A549 (cell line): ENCODE data around the gene ADAMTSL5. TPM values are rescaled to one million over a fixed set of nuclear protein-coding genes. Genes with fewer than 3 reads are reported as not detected.

Experiments used
- ATAC-seq, 2 experiments: fragments of 200-7000 bp in 1 of 2; fragments of >200 bp in 1 of 2; cut with Nextera tagmentation in 1 of 2; cut with Tn5 transposase in 1 of 2; 3 replicates each; pipeline versions ENCODE4 v1.8.0 to v1.9.1; 2018 to 2020; ENCODE audit warnings: mild to moderate bottlenecking in 1 of 2, moderate library complexity in 1 of 2
- CTCF ChIA-PET: fragments of 300-600 bp; sonication (Branson Sonifier 250); formaldehyde crosslinking; extraction: SDS; loops from one replicate; lab custom pipeline; 2021; ENCODE audit warnings: antibody characterized with exemption, inconsistent platforms; lab: Yijun Ruan, JAX
- POLR2A ChIA-PET: fragments of 350-600 bp; formaldehyde crosslinking; extraction: SDS; loops from one replicate; lab custom pipeline; 2021; ENCODE audit warnings: antibody characterized with exemption, inconsistent platforms; lab: Yijun Ruan, JAX
- DNase-seq, 2 experiments: peaks; one replicate each; pipeline versions ENCODE4 v3.0.0 to v3.0.0-alpha.2; 2011 to 2016; ENCODE audit warnings: low read depth in 1 of 2, low spot score in 1 of 2
- FAIRE-seq: peaks from 2 replicates; lab custom pipeline; 2011; peaks lifted over from hg19 to GRCh38; lab: Jason Lieb, UNC
- H3K27ac ChIP-seq, 2 experiments: fragments of >200 bp; sonication (Bioruptor Twin); formaldehyde crosslinking; 3 replicates each; pipeline ENCODE4 v1.5.1; 2016 to 2017
- H3K4me1 ChIP-seq: fragments of >200 bp; sonication (Bioruptor Twin); formaldehyde crosslinking; 3 replicates; pipeline ENCODE4 v1.6.1; 2016
- H3K4me2 ChIP-seq: fragments of >200 bp; sonication (Bioruptor Twin); formaldehyde crosslinking; 3 replicates; pipeline ENCODE4 v1.6.1; 2016
- H3K4me3 ChIP-seq: fragments of >200 bp; sonication (Bioruptor Twin); formaldehyde crosslinking; 3 replicates; pipeline ENCODE4 v1.5.1; 2016
- H3K9me3 ChIP-seq: fragments of >200 bp; sonication (Bioruptor Twin); formaldehyde crosslinking; 3 replicates; pipeline ENCODE4 v1.6.1; 2016
- BHLHE40 ChIP-seq: IDR thresholded peaks from 2 replicates; pipeline ENCODE4 v1.6.1; 2012; ENCODE audit warnings: low read depth, low read length, inconsistent platforms
- CBX2 ChIP-seq: fragments of 200-600 bp; sonication (generic); IDR thresholded peaks from 2 replicates; pipeline ENCODE4 v1.6.1; 2016; ENCODE audit warnings: low read depth, mild to moderate bottlenecking, borderline replicate concordance
- CHD2 ChIP-seq: fragments of 150-350 bp; IDR thresholded peaks from 2 replicates; pipeline ENCODE4 v1.6.1; 2014; ENCODE audit warnings: low read length; ENCODE audit not compliant: partially characterized antibody
- E2F6 ChIP-seq: IDR thresholded peaks from 2 replicates; pipeline ENCODE4 v1.6.1; 2012; ENCODE audit warnings: low read depth, borderline replicate concordance
- EP300 ChIP-seq, 2 experiments: fragments of >200 bp; sonication (Bioruptor Twin); formaldehyde crosslinking; IDR thresholded peaks; 2 replicates in 1 of 2; 3 replicates in 1 of 2; pipeline ENCODE4 v1.6.1; 2016 to 2017
- ESRRA ChIP-seq: fragments of 150-350 bp; IDR thresholded peaks from 2 replicates; pipeline ENCODE4 v1.6.1; 2014; ENCODE audit warnings: mild to moderate bottlenecking, low read length, borderline replicate concordance
- FOSB ChIP-seq: fragments of 250-450 bp; sonication (Bioruptor Pico); IDR thresholded peaks from 2 replicates; pipeline ENCODE4 v1.5.0; 2020; ENCODE audit warnings: mild to moderate bottlenecking, moderate library complexity
- FOSL2 ChIP-seq, 2 experiments: fragments of 450-650 bp in 1 of 2; fragments of >200 bp in 1 of 2; sonication (Bioruptor Twin) in 1 of 2; formaldehyde crosslinking; IDR thresholded peaks; 2 replicates each; pipeline versions ENCODE4 v1.5.0 to v1.6.1; 2016 to 2020; ENCODE audit warnings: mild to moderate bottlenecking in 1 of 2, moderate library complexity in 1 of 2
- GATA3 ChIP-seq: IDR thresholded peaks from 2 replicates; pipeline ENCODE4 v1.6.1; 2012; ENCODE audit warnings: borderline replicate concordance
- HDAC2 ChIP-seq: fragments of 200-600 bp; sonication (generic); IDR thresholded peaks from 2 replicates; pipeline ENCODE4 v1.6.1; 2016
- HOXB13 ChIP-seq: fragments of 250-450 bp; sonication (Bioruptor Pico); IDR thresholded peaks from 2 replicates; pipeline ENCODE4 v1.5.0; 2020; ENCODE audit warnings: low read depth, mild to moderate bottlenecking, moderate library complexity
- KDM1A ChIP-seq: fragments of 200-600 bp; sonication (generic); IDR thresholded peaks from 2 replicates; pipeline ENCODE4 v1.6.1; 2016; ENCODE audit warnings: low read depth, mild to moderate bottlenecking
- KDM5A ChIP-seq: fragments of 200-600 bp; sonication (generic); IDR thresholded peaks from 2 replicates; pipeline ENCODE4 v1.6.1; 2016; ENCODE audit warnings: antibody characterized with exemption, mild to moderate bottlenecking
- POLR2A ChIP-seq: IDR thresholded peaks from 2 replicates; pipeline ENCODE4 v1.6.1; 2012; ENCODE audit warnings: mild to moderate bottlenecking, low read length
- POLR2AphosphoS2 ChIP-seq: conservative IDR thresholded peaks from 2 replicates; pipeline ENCODE4 v1.6.1; 2012; ENCODE audit warnings: low read length, improper control_type of control experiment, inconsistent platforms
- RFX5 ChIP-seq: fragments of 450-650 bp; IDR thresholded peaks from 2 replicates; pipeline ENCODE4 v1.7.1; 2014; ENCODE audit warnings: antibody characterized with exemption, mild to moderate bottlenecking, moderate library complexity
- SMC3 ChIP-seq: fragments of >200 bp; sonication (Bioruptor Twin); formaldehyde crosslinking; IDR thresholded peaks from 3 replicates; pipeline ENCODE4 v1.6.1; 2018; ENCODE audit warnings: inconsistent platforms
- SREBF2 ChIP-seq: fragments of 450-650 bp; IDR thresholded peaks from 2 replicates; pipeline ENCODE4 v1.6.1; 2014; ENCODE audit warnings: mild to moderate bottlenecking, moderate library complexity
- TP53 ChIP-seq: fragments of 250-450 bp; sonication (Bioruptor Pico); IDR thresholded peaks from 2 replicates; pipeline ENCODE4 v1.5.0; 2021; ENCODE audit warnings: mild to moderate bottlenecking, moderate library complexity
- ZC3H11A ChIP-seq: fragments of 450-650 bp; IDR thresholded peaks from 2 replicates; pipeline ENCODE4 v1.6.1; 2014; ENCODE audit warnings: antibody characterized with exemption, mild to moderate bottlenecking
- ZNF302 ChIP-seq: fragments of 250-450 bp; sonication (Bioruptor Pico); IDR thresholded peaks from 2 replicates; pipeline ENCODE4 v1.9.0; 2021; ENCODE audit warnings: inconsistent platforms, mild to moderate bottlenecking, moderate library complexity
- WGBS: methylation state at CpG from one replicate; pipeline ENCODE4 v1.1.6; 2017; ENCODE audit errors: missing lambda C conversion rate; 5-methylcytosine and 5-hydroxymethylcytosine counted together
- polyA plus RNA-seq, 4 experiments: library from polyadenylated mRNA; depleted of rRNA in 3 of 4; stranded (reverse); fragments of >200 nt; fragmentation: RNase III in 1 of 4; extraction: RNeasy Plus Mini Kit Qiagen cat#74134 plus additional on column Dnase treatment in 1 of 4; gene quantifications; 2 replicates in 3 of 4; 3 replicates in 1 of 4; pipeline ENCODE4 v1.2.3, GENCODE V29; 2011 to 2017
- TF ChIP-seq, protein P1 (sequence below): IDR thresholded peaks from 2 replicates; pipeline ENCODE4 v1.6.1; 2012
- TF ChIP-seq, protein P2 (sequence below): fragments of 150-350 bp; IDR thresholded peaks from 2 replicates; pipeline ENCODE4 v1.6.1; 2014; ENCODE audit warnings: low read depth, mild to moderate bottlenecking, low read length

ADAMTSL5 gene
- polyA plus RNA-seq, 2 of the 4 experiments (the other 2 are of a cell fraction), result 1.4 to 3.0 TPM

DNA sequence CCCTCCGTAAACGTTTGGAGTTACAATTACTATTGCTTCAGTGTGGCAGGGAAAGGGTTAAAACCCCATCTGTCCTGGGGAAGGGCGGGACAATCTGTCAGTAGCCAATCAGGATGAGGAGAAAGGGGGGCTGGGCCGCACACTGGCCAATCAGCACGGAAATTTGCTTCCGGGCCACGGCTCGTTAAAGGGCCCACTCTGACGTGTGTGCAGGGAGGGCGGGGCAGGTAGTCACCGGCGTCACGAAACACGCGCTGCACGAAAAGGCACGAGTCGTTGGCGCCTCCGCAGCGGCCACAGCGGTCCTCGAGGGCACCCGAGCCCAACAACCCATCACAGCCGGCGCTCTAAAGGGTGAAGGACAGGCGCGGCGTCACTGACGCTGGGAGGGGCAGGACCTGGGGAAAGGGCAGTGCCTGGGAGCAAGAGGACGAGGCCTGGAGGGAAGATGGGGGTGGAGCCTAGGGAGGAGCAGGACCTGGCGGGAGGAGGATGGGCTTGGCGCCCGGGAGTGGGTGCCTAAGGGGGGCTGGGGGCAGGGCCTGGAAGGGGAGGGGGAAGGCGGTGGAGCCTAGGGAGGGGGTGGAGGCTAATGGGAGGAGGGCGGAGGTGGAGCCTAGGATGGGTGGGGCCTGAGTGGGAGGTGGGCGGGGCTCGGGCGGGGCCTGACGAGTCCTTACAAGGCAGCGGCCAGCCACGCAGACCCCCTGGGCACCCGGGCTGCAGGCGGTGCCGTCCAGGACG, 4.9 kb downstream of the ADAMTSL5 start:
- H3K9me3 ChIP-seq, result no peaks in the 10 kb centered on the region
- ATAC-seq (peak; percentile 79 to 87), FAIRE-seq (no peak), DNase-seq (peak; percentile 96 to 97)
- TF ChIP-seq KDM5A, result no peak
- TF ChIP-seq E2F6, result peak; percentile 91
- no peak for TF ChIP-seq TP53
- TF ChIP-seq, protein P1, sequence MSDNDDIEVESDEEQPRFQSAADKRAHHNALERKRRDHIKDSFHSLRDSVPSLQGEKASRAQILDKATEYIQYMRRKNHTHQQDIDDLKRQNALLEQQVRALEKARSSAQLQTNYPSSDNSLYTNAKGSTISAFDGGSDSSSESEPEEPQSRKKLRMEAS, result peak; percentile 94
- TF ChIP-seq POLR2A, result peak; percentile 19; the same call in 1 of the 2 replicates
- H3K4me1 ChIP-seq, result peaks cover 11% of the 10 kb centered on the region; the same call in 2 of the 3 replicates
- peak overlapping the region; percentile 57 for H3K4me3 ChIP-seq
- peak overlapping the region; percentile 88 to 91 for H3K27ac ChIP-seq
- WGBS, result 5% methylated on average over 18 of the region's 46 CpGs
- POLR2A ChIA-PET, result no interaction called here
- peak overlapping the region; percentile 77 for H3K4me2 ChIP-seq
- CTCF ChIA-PET, result interaction anchor here (0.6 to 1.5 kb wide), 3 partner anchors 16 to 653 kb away, joined by 3 to 5 read pairs (median 4); no protein-coding TSS in a partner anchor

GRCh38 chr19:1507192-1507660, 5.6 kb downstream of the ADAMTSL5 start:
- WGBS, result 100% methylated on average over 10 of the region's 23 CpGs
- ChIA-PET POLR2A (no interaction called here), CTCF (interaction anchor here (0.6 to 1.5 kb wide), 2 partner anchors 15 to 654 kb away, joined by 4 to 5 read pairs; no protein-coding TSS in a partner anchor)
- Histone ChIP-seq H3K4me2 (peak overlapping the region; percentile 77), H3K9me3 (no peaks in the 10 kb centered on the region), H3K4me3 (peak overlapping the region; percentile 57; the same call in 1 of the 3 replicates), H3K27ac (peak overlapping the region; percentile 88 to 91; a peak in 5 of 6 replicates), H3K4me1 (peaks cover 11% of the 10 kb centered on the region; the same call in 2 of the 3 replicates)
- ATAC-seq (no peak), DNase-seq (no peak), FAIRE-seq (no peak)
- TF ChIP-seq, protein P2, sequence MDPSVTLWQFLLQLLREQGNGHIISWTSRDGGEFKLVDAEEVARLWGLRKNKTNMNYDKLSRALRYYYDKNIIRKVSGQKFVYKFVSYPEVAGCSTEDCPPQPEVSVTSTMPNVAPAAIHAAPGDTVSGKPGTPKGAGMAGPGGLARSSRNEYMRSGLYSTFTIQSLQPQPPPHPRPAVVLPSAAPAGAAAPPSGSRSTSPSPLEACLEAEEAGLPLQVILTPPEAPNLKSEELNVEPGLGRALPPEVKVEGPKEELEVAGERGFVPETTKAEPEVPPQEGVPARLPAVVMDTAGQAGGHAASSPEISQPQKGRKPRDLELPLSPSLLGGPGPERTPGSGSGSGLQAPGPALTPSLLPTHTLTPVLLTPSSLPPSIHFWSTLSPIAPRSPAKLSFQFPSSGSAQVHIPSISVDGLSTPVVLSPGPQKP, result no peak
- no peak for TF ChIP-seq CHD2
- no peak for TF ChIP-seq ZNF302 (CRISPR knock-in tag)
- no peak for TF ChIP-seq E2F6
- no peak for TF ChIP-seq CBX2
- TF ChIP-seq SREBF2, result no peak
- no peak for TF ChIP-seq FOSL2 (IDR thresholded peaks at IDR 0.05)
- no peak for TF ChIP-seq FOSL2 (CRISPR knock-in tag; IDR thresholded peaks at IDR 0.05)
- no peak for TF ChIP-seq BHLHE40
- TF ChIP-seq RFX5, result no peak
- TF ChIP-seq GATA3, result no peak
- no peak for TF ChIP-seq SMC3
- no peak for TF ChIP-seq FOSB (CRISPR knock-in tag)
- TF ChIP-seq ZC3H11A, result no peak
- TF ChIP-seq HDAC2, result no peak
- TF ChIP-seq HOXB13 (CRISPR knock-in tag), result no peak
- no peak for TF ChIP-seq KDM1A
- TF ChIP-seq KDM5A, result no peak
- no peak for TF ChIP-seq POLR2AphosphoS2
- no peak for TF ChIP-seq ESRRA
- TF ChIP-seq EP300 (IDR thresholded peaks at IDR 0.05), result no peak
- TF ChIP-seq, all 56 proteins: peak for 0
